SK-N-SH (cell line): ENCODE results near the gene FABP6. TPM values are rescaled to one million over a fixed set of nuclear protein-coding genes. Genes with fewer than 3 reads are reported as not detected.
A peak's percentile ranks its signal among the peaks of the same experiment; 100 is the strongest.

Experiments used
- CTCF ChIA-PET: fragments of 300-600, 350-600 bp; formaldehyde crosslinking; extraction: SDS; loops from one replicate; lab custom pipeline; 2021; lab: Yijun Ruan, JAX
- POLR2A ChIA-PET: fragments of 350-600 bp; sonication (Branson Sonifier 250); formaldehyde crosslinking; extraction: SDS; loops from one replicate; lab custom pipeline; 2020; ENCODE audit warnings: antibody characterized with exemption, inconsistent platforms; lab: Yijun Ruan, JAX
- DNase-seq: peaks from one replicate; pipeline ENCODE4 v3.0.0; 2012
- H2AFZ ChIP-seq: fragments of 200-600 bp; sonication (generic); 2 replicates; pipeline ENCODE4 v1.8.1; 2016; ENCODE audit warnings: antibody characterized with exemption, mild to moderate bottlenecking, low read depth
- H3F3A ChIP-seq: fragments of 200-600 bp; sonication (generic); replicated peaks from 2 replicates; pipeline ENCODE3; 2016; ENCODE audit warnings: antibody characterized with exemption, mild to moderate bottlenecking; ENCODE audit not compliant: insufficient read depth
- H3K27ac ChIP-seq, 2 experiments: fragments of 200-500 bp in 1 of 2; fragments of 200-600 bp in 1 of 2; sonication (Bioruptor generic) in 1 of 2; sonication (generic), shearing (Covaris generic) in 1 of 2; 2 replicates each; pipeline versions ENCODE4 v1.5.1 to v1.6.1; 2014 to 2016; ENCODE audit warnings: low read depth in 2 of 2, inconsistent platforms in 1 of 2, low read length in 1 of 2, mild to moderate bottlenecking in 1 of 2, mixed read lengths in 1 of 2
- H3K27me3 ChIP-seq: fragments of 200-600 bp; sonication (generic), shearing (Covaris generic); 2 replicates; pipeline ENCODE4 v1.6.1; 2016; ENCODE audit warnings: mixed run types; ENCODE audit not compliant: insufficient read depth
- H3K36me3 ChIP-seq, 2 experiments: fragments of 200-500 bp in 1 of 2; fragments of 200-600 bp in 1 of 2; sonication (Bioruptor generic) in 1 of 2; sonication (generic) in 1 of 2; replicated peaks in 1 of 2; 2 replicates each; pipeline versions ENCODE3 to v1.5.1; 2014 to 2016; ENCODE audit warnings: low read length in 1 of 2, mild to moderate bottlenecking in 1 of 2; ENCODE audit not compliant: insufficient read depth in 2 of 2, control insufficient read depth in 1 of 2
- H3K4me1 ChIP-seq, 2 experiments: fragments of 200-500 bp in 1 of 2; fragments of 200-600 bp in 1 of 2; sonication (Bioruptor generic) in 1 of 2; sonication (generic), shearing (Covaris generic) in 1 of 2; 2 replicates each; pipeline versions ENCODE4 v1.5.1 to v1.6.1; 2014 to 2016; ENCODE audit warnings: low read depth in 1 of 2, low read length in 1 of 2, mixed run types in 1 of 2; ENCODE audit not compliant: insufficient read depth in 2 of 2, control insufficient read depth in 1 of 2
- H3K4me2 ChIP-seq: fragments of 200-600 bp; sonication (generic), shearing (Covaris generic); 2 replicates; pipeline ENCODE4 v1.6.1; 2017; ENCODE audit warnings: mixed run types
- H3K4me3 ChIP-seq, 2 experiments: fragments of 200-500 bp in 1 of 2; fragments of 200-600 bp in 1 of 2; sonication (Bioruptor generic) in 1 of 2; sonication (generic), shearing (Covaris generic) in 1 of 2; 2 replicates each; pipeline versions ENCODE4 v1.5.1 to v1.8.1; 2014 to 2016; ENCODE audit warnings: low read depth in 2 of 2, inconsistent platforms in 1 of 2, low read length in 1 of 2, mild to moderate bottlenecking in 1 of 2, mixed read lengths in 1 of 2, moderate library complexity in 1 of 2
- H3K79me2 ChIP-seq: fragments of 200-600 bp; sonication (generic); 2 replicates; pipeline ENCODE4 v1.8.1; 2017; ENCODE audit warnings: mild to moderate bottlenecking; ENCODE audit not compliant: insufficient read depth
- H3K9ac ChIP-seq: fragments of 200-600 bp; sonication (generic); 2 replicates; pipeline ENCODE4 v1.6.1; 2017; ENCODE audit warnings: mixed run types
- H3K9me2 ChIP-seq: fragments of 200-600 bp; sonication (generic); 2 replicates; pipeline ENCODE4 v1.6.1; 2017; ENCODE audit warnings: mixed run types
- H3K9me3 ChIP-seq: fragments of 200-600 bp; sonication (generic); 2 replicates; pipeline ENCODE4 v1.6.1; 2017; ENCODE audit warnings: mixed run types, mild to moderate bottlenecking, moderate library complexity
- H4K20me1 ChIP-seq: fragments of 200-600 bp; sonication (generic); 2 replicates; pipeline ENCODE4 v1.6.1; 2017; ENCODE audit warnings: mild to moderate bottlenecking, mixed run types; ENCODE audit not compliant: insufficient read depth
- EP300 ChIP-seq, 2 experiments: IDR thresholded peaks; 2 replicates each; pipeline versions ENCODE4 v1.4.0 to v1.6.1; 2012; ENCODE audit warnings: borderline replicate concordance in 1 of 2, low read depth in 1 of 2, low read length in 1 of 2
- FOXJ3 ChIP-seq: sonication (generic); formaldehyde crosslinking; IDR thresholded peaks from 2 replicates; pipeline ENCODE4 v1.5.1; 2020; ENCODE audit warnings: mild to moderate bottlenecking, missing genetic modification reagents
- NFIC ChIP-seq: IDR thresholded peaks from 2 replicates; pipeline ENCODE4 v1.4.0; 2012; ENCODE audit warnings: borderline replicate concordance
- NRF1 ChIP-seq: IDR thresholded peaks from 2 replicates; pipeline ENCODE4 v1.6.1; 2012; ENCODE audit warnings: low read depth, mild to moderate bottlenecking, low read length
- POLR2AphosphoS5 ChIP-seq: IDR thresholded peaks from 2 replicates; pipeline ENCODE4 v1.6.1; 2012; ENCODE audit warnings: low read depth, low read length
- RAD21 ChIP-seq: IDR thresholded peaks from 2 replicates; pipeline ENCODE4 v1.6.1; 2012; ENCODE audit warnings: mild to moderate bottlenecking, low read length
- SIN3A ChIP-seq: IDR thresholded peaks from 2 replicates; pipeline ENCODE4 v1.6.1; 2012; ENCODE audit warnings: low read depth, mild to moderate bottlenecking, low read length, moderate library complexity, borderline replicate concordance
- TAF1 ChIP-seq: IDR thresholded peaks from 2 replicates; pipeline ENCODE4 v1.6.1; 2012; ENCODE audit warnings: low read depth, mild to moderate bottlenecking, low read length, moderate library complexity, borderline replicate concordance
- USF2 ChIP-seq: fragments of 150-350 bp; IDR thresholded peaks from 2 replicates; pipeline ENCODE4 v1.6.1; 2017; ENCODE audit warnings: antibody characterized with exemption, low read length, low read depth, borderline replicate concordance
- WGBS: methylation state at CpG from one replicate; pipeline ENCODE4 v1.1.6; 2017; ENCODE audit warnings: low lambda C conversion rate; 5-methylcytosine and 5-hydroxymethylcytosine counted together
- polyA plus RNA-seq, 3 experiments: library from polyadenylated mRNA; depleted of rRNA; stranded (reverse); fragments of >200 nt; gene quantifications; 2 replicates each; pipeline ENCODE4 v1.2.3, GENCODE V29; 2012
- TF ChIP-seq, protein P1 (sequence below): IDR thresholded peaks from 2 replicates; pipeline ENCODE4 v1.4.0; 2012; ENCODE audit warnings: low read depth
- TF ChIP-seq, protein P2 (sequence below): IDR thresholded peaks from 2 replicates; pipeline ENCODE4; 2012

FABP6 gene
- polyA plus RNA-seq, 1 of the 3 experiments (the other 2 are of a cell fraction) = 1.1 TPM

DNA sequence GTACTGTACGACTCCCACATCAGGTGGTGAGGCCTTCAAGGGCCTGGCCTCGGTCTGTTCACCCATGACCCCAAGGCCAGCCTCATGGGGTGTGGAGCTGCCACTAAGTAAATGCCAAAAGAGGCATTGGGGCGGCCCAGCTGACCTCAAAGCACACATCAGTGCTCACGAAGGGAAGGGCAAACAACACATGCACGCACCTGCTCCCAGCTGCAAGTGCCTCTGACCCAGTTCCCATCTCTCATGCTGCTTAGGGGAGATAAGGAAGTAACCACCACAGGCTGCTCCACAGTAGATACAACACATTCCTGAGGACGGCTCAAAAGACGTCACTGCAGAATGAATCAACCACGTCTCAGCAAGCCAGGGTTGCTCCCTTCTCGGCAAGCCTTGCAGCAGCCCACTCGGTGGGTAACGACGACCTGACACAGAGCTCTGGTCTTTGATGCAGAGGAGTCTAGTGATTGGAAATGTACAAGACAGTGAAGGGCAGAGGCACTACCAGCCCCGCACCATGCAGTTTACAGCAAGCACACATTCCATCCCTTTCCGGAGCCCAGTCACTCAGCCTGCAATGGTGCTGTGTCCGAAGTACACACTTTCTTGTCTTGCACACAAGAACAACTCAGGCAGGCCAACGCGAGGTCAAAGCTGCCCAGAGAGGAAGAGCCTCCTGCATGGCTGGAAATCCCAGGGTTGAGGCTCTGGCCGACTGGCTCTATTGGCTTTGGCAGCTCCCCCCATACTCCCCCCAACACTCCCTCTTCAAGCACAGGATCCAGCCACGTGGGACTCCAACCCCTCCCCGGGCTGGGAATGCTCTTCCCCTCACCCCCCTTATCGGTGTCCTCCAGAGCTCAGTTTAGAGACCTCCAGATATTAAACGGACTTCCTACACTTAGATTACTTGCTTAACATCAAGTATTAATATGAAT is 31.8 kb downstream of the FABP6 start:
- Histone ChIP-seq H2AFZ (no peak overlapping the region), H3K27me3 (no peaks in the 10 kb centered on the region), H4K20me1 (no peaks in the 10 kb centered on the region), H3K27ac (peak overlapping the region in 1 of 2 experiments; percentile 87; a peak in 2 of 4 replicates), H3K79me2 (no peaks in the 10 kb centered on the region), H3K4me1 (peaks cover 0 to 34% of the 10 kb centered on the region in 2 experiments; a peak in 3 of 4 replicates)
- WGBS = 91% methylated on average over 20 of the region's 22 CpGs
- CTCF ChIA-PET = interaction anchor here (1.0 to 1.3 kb wide), 5 partner anchors 12 to 240 kb away, joined by 3 to 5 read pairs (median 3); no protein-coding TSS in a partner anchor
- TF ChIP-seq POLR2AphosphoS5 = no peak
- TF ChIP-seq, protein P1, sequence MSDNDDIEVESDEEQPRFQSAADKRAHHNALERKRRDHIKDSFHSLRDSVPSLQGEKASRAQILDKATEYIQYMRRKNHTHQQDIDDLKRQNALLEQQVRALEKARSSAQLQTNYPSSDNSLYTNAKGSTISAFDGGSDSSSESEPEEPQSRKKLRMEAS = no peak
- no peak for TF ChIP-seq NFIC
- TF ChIP-seq RAD21 = no peak
- TF ChIP-seq SIN3A = no peak
- no peak for TF ChIP-seq NRF1
- no peak for TF ChIP-seq FOXJ3
- TF ChIP-seq, protein P2, sequence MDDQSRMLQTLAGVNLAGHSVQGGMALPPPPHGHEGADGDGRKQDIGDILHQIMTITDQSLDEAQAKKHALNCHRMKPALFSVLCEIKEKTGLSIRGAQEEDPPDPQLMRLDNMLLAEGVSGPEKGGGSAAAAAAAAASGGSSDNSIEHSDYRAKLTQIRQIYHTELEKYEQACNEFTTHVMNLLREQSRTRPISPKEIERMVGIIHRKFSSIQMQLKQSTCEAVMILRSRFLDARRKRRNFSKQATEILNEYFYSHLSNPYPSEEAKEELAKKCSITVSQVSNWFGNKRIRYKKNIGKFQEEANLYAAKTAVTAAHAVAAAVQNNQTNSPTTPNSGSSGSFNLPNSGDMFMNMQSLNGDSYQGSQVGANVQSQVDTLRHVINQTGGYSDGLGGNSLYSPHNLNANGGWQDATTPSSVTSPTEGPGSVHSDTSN = no peak
- TF ChIP-seq EP300 (IDR thresholded peaks at IDR 0.05; ENCODE audit: borderline replicate concordance in 1 of 2, low read depth in 1 of 2, low read length in 1 of 2) = no peak
- no peak for TF ChIP-seq TAF1
- no peak for TF ChIP-seq USF2
- TF ChIP-seq, all 33 proteins: peak for 0
- DNase-seq = no peak
- H3K9me2 ChIP-seq = no peaks in the 10 kb centered on the region
- no peaks in the 10 kb centered on the region for H3K36me3 ChIP-seq
- no peak overlapping the region for H3K4me3 ChIP-seq
- no peaks in the 10 kb centered on the region for H3K9me3 ChIP-seq
- H3F3A ChIP-seq = peaks cover 3% of the 10 kb centered on the region
- no peak overlapping the region for H3K9ac ChIP-seq
- H3K4me2 ChIP-seq = no peak overlapping the region
- POLR2A ChIA-PET = interaction anchor here (0.5 to 2.6 kb wide), 2 partner anchors 15 to 138 kb away, joined by 4 to 9 read pairs; no protein-coding TSS in a partner anchor
